ENCODE data around the gene MRPS18C. TPM values are rescaled to one million over a fixed set of nuclear protein-coding genes. Genes with fewer than 3 reads are reported as not detected.
"Not testable (repeated sequence)": the region's sequence is repeated elsewhere in the genome, so short reads cannot be mapped to it uniquely, and the experiment has no call there.

MRPS18C gene
- total RNA-seq, 4 donors from 2014 or later = 10.7 to 32.2 (median 16.5) TPM

- no peaks in the 10 kb centered on the region for H3K27me3 ChIP-seq
- DNase-seq = no peak
- intact Hi-C loops (cut with DNase I; ENCODE audit: low total_unique reads) (no loop called here), in situ Hi-C loops (cut with MboI; ENCODE audit: low pct_ligation_motif_present in 1 of 4, low pct_unique_long_range_greater_than_20kb in 1 of 4, low sequenced_read_pairs in 3 of 4) (no loop called here)
- 82 to 87% methylated on average over 3 of the region's 3 CpGs for WGBS, 2 donors (ENCODE audit: low coverage in 1 of 2)
- H3K9me3 ChIP-seq = no peaks in the 10 kb centered on the region
- H3K4me1 ChIP-seq = peaks cover 0 to 14% (median 9%) of the 10 kb centered on the region in 4 donors
- H3K4me3 ChIP-seq = no peak overlapping the region
- H3K27ac ChIP-seq = no peak overlapping the region
- H3K36me3 ChIP-seq = no peaks in the 10 kb centered on the region
- TF ChIP-seq POLR2AphosphoS5 (IDR thresholded peaks at IDR 0.05) = no peak
- no peak for TF ChIP-seq POLR2A (IDR thresholded peaks at IDR 0.05)
- no peak for TF ChIP-seq CTCF (IDR thresholded peaks at IDR 0.05)
- TF ChIP-seq EP300 (IDR thresholded peaks at IDR 0.05; ENCODE audit: low read depth) = no peak
Observed at GRCh38 chr4:83486457-83487129, 30.7 kb downstream of the MRPS18C start.

GRCh38 chr4:83489711-83490326, 34.0 kb downstream of the MRPS18C start:
- TF ChIP-seq POLR2AphosphoS5 (IDR thresholded peaks at IDR 0.05) = no peak
- no peak for TF ChIP-seq POLR2A (IDR thresholded peaks at IDR 0.05)
- no peak for TF ChIP-seq EP300 (IDR thresholded peaks at IDR 0.05; ENCODE audit: low read depth)
- no peak for TF ChIP-seq CTCF (IDR thresholded peaks at IDR 0.05)
- in situ Hi-C loops (cut with MboI; ENCODE audit: low pct_ligation_motif_present in 1 of 4, low pct_unique_long_range_greater_than_20kb in 1 of 4, low sequenced_read_pairs in 3 of 4) (no loop called here), intact Hi-C loops (cut with DNase I; ENCODE audit: low total_unique reads) (no loop called here)
- H3K4me3 ChIP-seq = no peak overlapping the region
- H3K4me1 ChIP-seq = peaks cover 0 to 7% (median 4%) of the 10 kb centered on the region in 4 donors
- 46% methylated on average over 1 of the region's 1 CpG; no CpG with 5 or more reads in 1 of the 2 donors for WGBS, 2 donors (ENCODE audit: low coverage in 1 of 2)
- no peaks in the 10 kb centered on the region for H3K9me3 ChIP-seq
- no peaks in the 10 kb centered on the region for H3K36me3 ChIP-seq
- H3K27me3 ChIP-seq = no peaks in the 10 kb centered on the region
- no peak for DNase-seq
- H3K27ac ChIP-seq = no peak overlapping the region

- H3K27ac ChIP-seq = no peak overlapping the region
- 0 to 5% methylated on average over 1 of the region's 1 CpG for WGBS, 2 donors (ENCODE audit: low coverage in 1 of 2)
- peak; percentile 63 to 83 (median 68) for TF ChIP-seq CTCF (IDR thresholded peaks at IDR 0.05)
- TF ChIP-seq EP300 (IDR thresholded peaks at IDR 0.05; ENCODE audit: low read depth) = no peak
Observed at GRCh38 chr4:83490876-83491450, 35.1 kb downstream of the MRPS18C start.

GRCh38 chr4:83496085-83496917, 40.4 kb downstream of the MRPS18C start:
- H3K4me3 ChIP-seq; intact Hi-C loops (cut with DNase I; ENCODE audit: low total_unique reads); H3K36me3 ChIP-seq; in situ Hi-C loops (cut with MboI; ENCODE audit: low pct_ligation_motif_present in 1 of 4, low pct_unique_long_range_greater_than_20kb in 1 of 4, low sequenced_read_pairs in 3 of 4); H3K9me3 ChIP-seq; H3K27ac ChIP-seq; H3K4me1 ChIP-seq; DNase-seq; H3K27me3 ChIP-seq: not testable (repeated sequence)
- whole genome bisulfite sequencing, 2 donors (ENCODE audit: low coverage in 1 of 2) = 83 to 100% methylated on average over 1 to 8 of the region's 8 CpGs

More at GRCh38 chr4:83490876-83491450, 35.1 kb downstream of the MRPS18C start:
- H3K36me3 ChIP-seq = no peaks in the 10 kb centered on the region
- in situ Hi-C loops (cut with MboI; ENCODE audit: low pct_ligation_motif_present in 1 of 4, low pct_unique_long_range_greater_than_20kb in 1 of 4, low sequenced_read_pairs in 3 of 4) = no loop called here
- intact Hi-C loops (cut with DNase I; ENCODE audit: low total_unique reads) = no loop called here
- H3K9me3 ChIP-seq = no peaks in the 10 kb centered on the region
- H3K4me3 ChIP-seq = no peak overlapping the region
- H3K4me1 ChIP-seq = peaks cover 0 to under 1% (median 0%) of the 10 kb centered on the region in 4 donors
- H3K27me3 ChIP-seq = no peaks in the 10 kb centered on the region
- DNase-seq = no peak

All from transverse colon (tissue), 4 donors.